ENCODE data around the gene PROM2. TPM values are rescaled to one million over a fixed set of nuclear protein-coding genes. Genes with fewer than 3 reads are reported as not detected.

The PROM2 gene
- total RNA-seq, 1 experiment from 2014 or later, result 129 TPM

- H3K9me3 ChIP-seq (ENCODE audit: insufficient read depth, low read depth), result no peaks in the 10 kb centered on the region
- no peak overlapping the region for H2AFZ ChIP-seq
- no TSS peak for BruUV-seq (replicated peaks)
- peaks cover 8% of the 10 kb centered on the region; the same call in 1 of the 2 replicates for H3K79me2 ChIP-seq (ENCODE audit: low read depth)
- no peaks in the 10 kb centered on the region for H4K20me1 ChIP-seq (ENCODE audit: insufficient read depth)
- CTCF ChIA-PET, result no interaction called here
- H3K4me3 ChIP-seq, result no peak overlapping the region
- peaks cover 23% of the 10 kb centered on the region for H3F3A ChIP-seq (ENCODE audit: insufficient read depth, low read depth)
- no peak for DNase-seq
- intact Hi-C loops (cut with micrococcal nuclease; ENCODE audit: unreplicated experiment), result no loop called here
- POLR2A ChIA-PET (ENCODE audit: unreplicated experiment), result no interaction called here
- no peak overlapping the region for H3K27ac ChIP-seq
- H3K36me3 ChIP-seq (ENCODE audit: low read depth), result no peaks in the 10 kb centered on the region
- TF ChIP-seq EZH2 (IDR thresholded peaks at IDR 0.05; ENCODE audit: low read depth), result no peak
- TF ChIP-seq CTCF (conservative IDR thresholded peaks at IDR 0.05), result no peak
- peak overlapping the region; percentile 83 for H3K4me2 ChIP-seq
- H3K27me3 ChIP-seq (ENCODE audit: insufficient read depth, low read depth), result no peaks in the 10 kb centered on the region
- H3K4me1 ChIP-seq (replicated peaks; ENCODE audit: insufficient read depth), result peaks cover 51% of the 10 kb centered on the region
- no peaks in the 10 kb centered on the region for H3K9me2 ChIP-seq (ENCODE audit: insufficient read depth)
These were observed 46.1 kb downstream of the PROM2 start for GRCh38 chr2:95320344-95320712.

- no peak for DNase-seq
These were observed 46.9 kb downstream of the PROM2 start for GRCh38 chr2:95320986-95321767.

More at GRCh38 chr2:95320986-95321767, 46.9 kb downstream of the PROM2 start:
- Histone ChIP-seq H3K27ac (no peak overlapping the region), H4K20me1 (ENCODE audit: insufficient read depth) (no peaks in the 10 kb centered on the region), H2AFZ (no peak overlapping the region), H3K4me3 (no peak overlapping the region), H3F3A (ENCODE audit: insufficient read depth, low read depth) (peaks cover 15% of the 10 kb centered on the region), H3K9me2 (ENCODE audit: insufficient read depth) (no peaks in the 10 kb centered on the region), H3K4me2 (no peak overlapping the region), H3K79me2 (ENCODE audit: low read depth) (peaks cover 8% of the 10 kb centered on the region; the same call in 1 of the 2 replicates), H3K36me3 (ENCODE audit: low read depth) (no peaks in the 10 kb centered on the region), H3K27me3 (ENCODE audit: insufficient read depth, low read depth) (no peaks in the 10 kb centered on the region), H3K9me3 (ENCODE audit: insufficient read depth, low read depth) (no peaks in the 10 kb centered on the region; the same call in 1 of the 2 replicates), H3K4me1 (replicated peaks; ENCODE audit: insufficient read depth) (peaks cover 43% of the 10 kb centered on the region)
- CTCF ChIA-PET, result no interaction called here
- no peak for TF ChIP-seq CTCF (conservative IDR thresholded peaks at IDR 0.05)
- TF ChIP-seq EZH2 (IDR thresholded peaks at IDR 0.05; ENCODE audit: low read depth), result no peak
- intact Hi-C loops (cut with micrococcal nuclease; ENCODE audit: unreplicated experiment), result no loop called here
- no TSS peak for BruUV-seq (replicated peaks)
- POLR2A ChIA-PET (ENCODE audit: unreplicated experiment), result no interaction called here
